H1 (cell line): ENCODE measurements around the gene CD151. TPM values are rescaled to one million over a fixed set of nuclear protein-coding genes. Genes with fewer than 3 reads are reported as not detected.

ENCODE experiments used
- CTCF ChIA-PET: fragments of 300-600 bp; sonication (Branson Sonifier 250); formaldehyde crosslinking; loops from one replicate; lab custom pipeline; 2021; ENCODE audit not compliant: partially characterized antibody; lab: Charles Lee
- POLR2A ChIA-PET: fragments of 300-600 bp; sonication (Branson Sonifier 250); formaldehyde crosslinking; loops from one replicate; lab custom pipeline; 2021; ENCODE audit warnings: inconsistent platforms; ENCODE audit not compliant: partially characterized antibody; lab: Charles Lee
- DNase-seq, 2 experiments: peaks; one replicate each; pipeline versions ENCODE4 v3.0.0 to v3.0.0-alpha.2; 2010 to 2022; ENCODE audit warnings: low spot score in 2 of 2, low read depth in 1 of 2, mixed read lengths in 1 of 2
- FAIRE-seq: peaks from 2 replicates; lab custom pipeline; 2011; peaks lifted over from hg19 to GRCh38; lab: Jason Lieb, UNC
- H2AFZ ChIP-seq: 2 replicates; pipeline ENCODE4 v1.8.1; 2012; ENCODE audit warnings: low read length, inconsistent platforms
- H2AK5ac ChIP-seq: 2 replicates; pipeline ENCODE4 v1.6.1; 2013; ENCODE audit warnings: low read depth, low read length
- H2BK120ac ChIP-seq: replicated peaks from 2 replicates; pipeline ENCODE3; 2013; ENCODE audit warnings: low read depth, low read length, inconsistent platforms
- H2BK12ac ChIP-seq: 2 replicates; pipeline ENCODE4 v1.6.1; 2013; ENCODE audit warnings: low read depth, low read length
- H2BK15ac ChIP-seq: 2 replicates; pipeline ENCODE4 v1.6.1; 2013; ENCODE audit warnings: low read length
- H2BK20ac ChIP-seq: 2 replicates; pipeline ENCODE4 v1.6.1; 2013; ENCODE audit warnings: low read length
- H2BK5ac ChIP-seq: 2 replicates; pipeline ENCODE4 v1.6.1; 2013; ENCODE audit warnings: low read depth, low read length
- H3K14ac ChIP-seq: 2 replicates; pipeline ENCODE4 v1.6.1; 2013; ENCODE audit warnings: inconsistent platforms; ENCODE audit not compliant: insufficient read length
- H3K18ac ChIP-seq: 2 replicates; pipeline ENCODE4 v1.6.1; 2013; ENCODE audit warnings: low read length; ENCODE audit errors: extremely low read depth
- H3K23ac ChIP-seq: 2 replicates; pipeline ENCODE4 v1.6.1; 2013; ENCODE audit warnings: inconsistent platforms; ENCODE audit not compliant: insufficient read length
- H3K23me2 ChIP-seq: 2 replicates; pipeline ENCODE4 v1.6.1; 2013; ENCODE audit warnings: low read depth, low read length
- H3K27ac ChIP-seq: 2 replicates; pipeline ENCODE4 v1.6.1; 2011; ENCODE audit warnings: low read depth, low read length, inconsistent platforms
- H3K27me3 ChIP-seq, 4 experiments: replicated peaks in 1 of 4; 1 replicate in 1 of 4; 2 replicates in 3 of 4; pipeline versions ENCODE4 v1.6.1 to v1.8.1; 2011 to 2013; ENCODE audit warnings: low read length in 3 of 4, mild to moderate bottlenecking in 3 of 4, inconsistent platforms in 2 of 4, mixed read lengths in 2 of 4, moderate library complexity in 1 of 4; ENCODE audit not compliant: control insufficient read depth in 3 of 4, insufficient read depth in 3 of 4; ENCODE audit errors: extremely low read depth in 1 of 4
- H3K36me3 ChIP-seq, 4 experiments: 2 replicates each; pipeline versions ENCODE4 v1.6.1 to v1.8.1; 2011 to 2013; ENCODE audit warnings: mild to moderate bottlenecking in 4 of 4, low read length in 3 of 4, moderate library complexity in 2 of 4, control low read depth in 1 of 4, inconsistent platforms in 1 of 4; ENCODE audit not compliant: insufficient read depth in 4 of 4, control insufficient read depth in 2 of 4
- H3K4ac ChIP-seq: replicated peaks from 2 replicates; pipeline ENCODE3; 2013; ENCODE audit warnings: low read length, low read depth, mixed read lengths, inconsistent platforms; ENCODE audit not compliant: insufficient read length
- H3K4me1 ChIP-seq, 4 experiments: replicated peaks in 1 of 4; 1 replicate in 1 of 4; 2 replicates in 3 of 4; pipeline versions ENCODE4 v1.6.1 to v1.8.1; 2011 to 2013; ENCODE audit warnings: low read length in 3 of 4, inconsistent platforms in 2 of 4, mixed read lengths in 1 of 4; ENCODE audit not compliant: insufficient read depth in 4 of 4, control insufficient read depth in 3 of 4
- H3K4me2 ChIP-seq, 2 experiments: 2 replicates each; pipeline versions ENCODE4 v1.6.1 to v1.8.1; 2011 to 2013; ENCODE audit warnings: low read depth in 2 of 2, low read length in 2 of 2, control low read depth in 1 of 2, inconsistent platforms in 1 of 2, mild to moderate bottlenecking in 1 of 2; ENCODE audit not compliant: insufficient read depth in 1 of 2
- H3K4me3 ChIP-seq, 4 experiments: fragments of 200-600, 300-600 bp in 1 of 4; sonication (generic), shearing (Covaris generic), sonication (Bioruptor Twin) in 1 of 4; 2 replicates each; pipeline versions ENCODE4 v1.5.1 to v1.8.1; 2011 to 2016; ENCODE audit warnings: low read length in 4 of 4, low read depth in 3 of 4, control low read depth in 2 of 4, inconsistent platforms in 2 of 4, mild to moderate bottlenecking in 2 of 4, mixed read lengths in 1 of 4, moderate library complexity in 1 of 4; ENCODE audit not compliant: insufficient read depth in 2 of 4; ENCODE audit errors: extremely low read depth in 1 of 4
- H3K56ac ChIP-seq: replicated peaks from 2 replicates; pipeline ENCODE3; 2013; ENCODE audit warnings: low read depth, mild to moderate bottlenecking, mixed read lengths, low read length, inconsistent platforms; ENCODE audit not compliant: insufficient read length
- H3K79me1 ChIP-seq: 2 replicates; pipeline ENCODE4 v1.6.1; 2013; ENCODE audit warnings: low read depth, low read length, control low read depth
- H3K79me2 ChIP-seq, 2 experiments: 2 replicates each; pipeline versions ENCODE4 v1.6.1 to v1.8.1; 2012 to 2013; ENCODE audit warnings: low read length in 2 of 2, mild to moderate bottlenecking in 2 of 2, inconsistent platforms in 1 of 2; ENCODE audit not compliant: insufficient read depth in 2 of 2, control insufficient read depth in 1 of 2
- H3K9ac ChIP-seq, 4 experiments: replicated peaks in 1 of 4; 1 replicate in 1 of 4; 2 replicates in 3 of 4; pipeline versions ENCODE4 v1.6.1 to v1.8.1; 2011 to 2013; ENCODE audit warnings: low read depth in 3 of 4, low read length in 3 of 4, control low read depth in 2 of 4, mild to moderate bottlenecking in 2 of 4, moderate library complexity in 2 of 4, inconsistent platforms in 1 of 4; ENCODE audit errors: extremely low read depth in 1 of 4
- H3K9me3 ChIP-seq, 2 experiments: 2 replicates each; pipeline versions ENCODE4 v1.6.1 to v1.8.1; 2012 to 2013; ENCODE audit warnings: mild to moderate bottlenecking in 2 of 2, moderate library complexity in 2 of 2, control low read depth in 1 of 2, inconsistent platforms in 1 of 2, low read depth in 1 of 2, low read length in 1 of 2, mixed read lengths in 1 of 2; ENCODE audit not compliant: insufficient read depth in 2 of 2
- H4K20me1 ChIP-seq, 2 experiments: replicated peaks in 1 of 2; 2 replicates each; pipeline versions ENCODE3 to v1.8.1; 2011 to 2013; ENCODE audit warnings: inconsistent platforms in 2 of 2, low read length in 2 of 2, mild to moderate bottlenecking in 1 of 2; ENCODE audit not compliant: insufficient read depth in 2 of 2, control insufficient read depth in 1 of 2
- H4K5ac ChIP-seq: 2 replicates; pipeline ENCODE4 v1.6.1; 2013; ENCODE audit warnings: low read length, low read depth, mixed read lengths, inconsistent platforms; ENCODE audit not compliant: insufficient read length
- H4K8ac ChIP-seq: 2 replicates; pipeline ENCODE4 v1.8.0; 2013; ENCODE audit warnings: mild to moderate bottlenecking, moderate library complexity, low read length, inconsistent platforms; ENCODE audit not compliant: insufficient read depth; ENCODE audit errors: extremely low read depth
- H4K91ac ChIP-seq: replicated peaks from 2 replicates; pipeline ENCODE3; 2013; ENCODE audit warnings: low read length, mixed read lengths, inconsistent platforms; ENCODE audit not compliant: insufficient read length
- BRCA1 ChIP-seq: IDR thresholded peaks from 2 replicates; pipeline ENCODE4 v1.6.1; 2012; ENCODE audit warnings: low read depth, low read length, improper control_type of control experiment
- FOSL1 ChIP-seq: IDR thresholded peaks from 2 replicates; pipeline ENCODE4 v1.6.1; 2011; ENCODE audit warnings: mild to moderate bottlenecking, low read depth, low read length, moderate library complexity; ENCODE audit not compliant: insufficient read depth
- NANOG ChIP-seq: IDR thresholded peaks from 2 replicates; pipeline ENCODE4 v1.6.1; 2011; ENCODE audit warnings: low read length, low read depth, mild to moderate bottlenecking, inconsistent platforms; ENCODE audit not compliant: insufficient read depth, poor library complexity, severe bottlenecking
- RAD21 ChIP-seq, 2 experiments: IDR thresholded peaks in 1 of 2; conservative IDR thresholded peaks in 1 of 2; 2 replicates each; pipeline ENCODE4 v1.6.1; 2011; ENCODE audit warnings: low read depth in 2 of 2, low read length in 2 of 2, improper control_type of control experiment in 1 of 2, inconsistent platforms in 1 of 2, mild to moderate bottlenecking in 1 of 2, moderate library complexity in 1 of 2
- RBBP5 ChIP-seq: IDR thresholded peaks from 2 replicates; pipeline ENCODE4 v1.7.1; 2012; ENCODE audit warnings: low read depth, mild to moderate bottlenecking, inconsistent platforms, low read length, moderate library complexity, borderline replicate concordance
- RNF2 ChIP-seq: fragments of 200-900, 300-1000 bp; sonication (generic); IDR thresholded peaks from 2 replicates; pipeline ENCODE4 v1.7.1; 2016; ENCODE audit warnings: borderline replicate concordance, low read depth, mild to moderate bottlenecking, antibody characterized with exemption, low read length; ENCODE audit not compliant: poor library complexity, severe bottlenecking; ENCODE audit errors: missing control alignments
- SP4 ChIP-seq: IDR thresholded peaks from 2 replicates; pipeline ENCODE4 v1.6.1; 2012; ENCODE audit warnings: low read length, inconsistent platforms
- TCF12 ChIP-seq: IDR thresholded peaks from 2 replicates; pipeline ENCODE4 v1.6.1; 2011; ENCODE audit warnings: low read depth, mild to moderate bottlenecking, low read length
- WGBS, 2 experiments: shearing (Covaris generic) in 1 of 2; methylation state at CpG; one replicate each; pipeline versions ENCODE4 v1.1.6 to v1.1.7; 2013 to 2015; ENCODE audit warnings: low lambda C conversion rate in 2 of 2, mixed read lengths in 2 of 2, inconsistent platforms in 1 of 2, low coverage in 1 of 2, missing lambda C conversion rate in 1 of 2; ENCODE audit not compliant: insufficient replicate concordance in 2 of 2, insufficient coverage in 1 of 2, insufficient read length in 1 of 2; ENCODE audit errors: extremely low coverage in 1 of 2, missing lambda C conversion rate in 1 of 2; 5-methylcytosine and 5-hydroxymethylcytosine counted together
- polyA plus RNA-seq, 7 experiments: library from polyadenylated mRNA; depleted of rRNA in 3 of 7; stranded (reverse) in 5 of 7; unstranded in 2 of 7; fragments of >200 nt in 5 of 7; fragments of 200-250 nt in 2 of 7; gene quantifications; 1 replicate in 5 of 7; 2 replicates in 1 of 7; 4 replicates in 1 of 7; pipeline versions ENCODE4 v1.2.1 to v1.2.3, GENCODE V29; 2011 to 2013; ENCODE audit warnings: missing spikeins in 2 of 7, mixed read lengths in 2 of 7
- total RNA-seq: library from RNA; stranded (reverse); fragmentation: NEBNext Ultra II Directional; extraction: Animal tissue kit (Norgen Biotek cat#: 25700); gene quantifications from 2 replicates; pipeline ENCODE4 v1.2.1, GENCODE V29; 2021
- TF ChIP-seq, protein P1 (sequence below): IDR thresholded peaks from 2 replicates; pipeline ENCODE4 v1.6.1; 2012; ENCODE audit warnings: inconsistent platforms

The CD151 gene
- total and polyA plus RNA-seq, 2 of the 8 experiments (the other 6 are each of a cell fraction or from before 2014, with no cell fraction given), result 101 to 212 TPM

- H3K14ac ChIP-seq, result no peak within 1 kb of the TSS
- 2% methylated on average over 54 of the region's 81 CpGs; no CpG with 5 or more reads in 1 of the 2 experiments for WGBS, 2 experiments
- H3K23ac ChIP-seq, result no peak within 1 kb of the TSS
- peak within 1 kb of the TSS; percentile 99 for H3K56ac ChIP-seq
- peak within 1 kb of the TSS; percentile 99 for H4K91ac ChIP-seq
- peak within 1 kb of the TSS; percentile 96; the same call in 1 of the 2 replicates for H2AFZ ChIP-seq
- peaks cover 7 to 32% of the 10 kb centered on the region in 2 experiments; a peak in 3 of 4 replicates for H3K79me2 ChIP-seq
- H3K9ac ChIP-seq, result peak within 1 kb of the TSS; percentile 82 to 99 (median 97)
- H2BK20ac ChIP-seq, result peak within 1 kb of the TSS; percentile 92; the same call in 1 of the 2 replicates
- peak within 1 kb of the TSS; percentile 66 to 100 (median 90) for H3K4me3 ChIP-seq
- peaks cover 11% of the 10 kb centered on the region; the same call in 1 of the 2 replicates for H3K23me2 ChIP-seq
- ChIA-PET CTCF (interaction anchor here (1.6 kb wide), 1 partner anchor 20 kb away, joined by 3 read pairs; no protein-coding TSS in a partner anchor), POLR2A (interaction anchor here (0.5 to 53.0 kb wide), 18 partner anchors 11 to 515 kb away, joined by 3 to 1917 read pairs (median 4); partner anchors contain the start of genes CD151, CEND1, CRACR2B and GATD1)
- peak within 1 kb of the TSS; percentile 99 for H2BK15ac ChIP-seq
- peak within 1 kb of the TSS; percentile 100 for H2BK5ac ChIP-seq
- peak within 1 kb of the TSS; percentile 91 to 92 for H3K4me2 ChIP-seq
- H2AK5ac ChIP-seq, result peak within 1 kb of the TSS; percentile 53; the same call in 1 of the 2 replicates
- peak within 1 kb of the TSS; percentile 86 for H3K4ac ChIP-seq
- H3K4me1 ChIP-seq, result peaks cover 0 to 10% (median 3%) of the 10 kb centered on the region in 4 experiments; a peak in 4 of 7 replicates
- H4K5ac ChIP-seq, result peak within 1 kb of the TSS; percentile 100
- FAIRE-seq (no peak), DNase-seq (peak; percentile 80 to 100)
- no peaks in the 10 kb centered on the region for H3K27me3 ChIP-seq
- H3K36me3 ChIP-seq, result peaks cover 16 to 29% (median 26%) of the 10 kb centered on the region in 4 experiments
- H4K20me1 ChIP-seq, result peaks cover 10 to 20% of the 10 kb centered on the region in 2 experiments
- H3K9me3 ChIP-seq, result no peaks in the 10 kb centered on the region
- H4K8ac ChIP-seq, result peak within 1 kb of the TSS; percentile 100
- H3K79me1 ChIP-seq, result no peaks in the 10 kb centered on the region
- H3K27ac ChIP-seq, result peak within 1 kb of the TSS; percentile 99
- H2BK120ac ChIP-seq, result peak within 1 kb of the TSS; percentile 98
- H2BK12ac ChIP-seq, result peak within 1 kb of the TSS; percentile 100
- H3K18ac ChIP-seq, result peak within 1 kb of the TSS; percentile 100
- TF ChIP-seq SP4 (no peak), TCF12 (no peak), NANOG (no peak), RBBP5 (peak; percentile 91), RAD21 (IDR thresholded peaks at IDR 0.05 in 1 of 2, conservative IDR thresholded peaks at IDR 0.05 in 1 of 2; ENCODE audit: low read depth in 2 of 2, low read length in 2 of 2) (no peak), BRCA1 (peak; percentile 60), RNF2 (no peak), FOSL1 (no peak)
- TF ChIP-seq, protein P1, sequence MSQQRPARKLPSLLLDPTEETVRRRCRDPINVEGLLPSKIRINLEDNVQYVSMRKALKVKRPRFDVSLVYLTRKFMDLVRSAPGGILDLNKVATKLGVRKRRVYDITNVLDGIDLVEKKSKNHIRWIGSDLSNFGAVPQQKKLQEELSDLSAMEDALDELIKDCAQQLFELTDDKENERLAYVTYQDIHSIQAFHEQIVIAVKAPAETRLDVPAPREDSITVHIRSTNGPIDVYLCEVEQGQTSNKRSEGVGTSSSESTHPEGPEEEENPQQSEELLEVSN, result peak; percentile 40; the same call in 1 of the 2 replicates
These were observed 23.3 kb upstream of the CD151 start, which contains the start of gene RPLP2 for GRCh38 chr11:809287-810039. TSS of gene RPLP2 (plus strand) at chr11:809967. CDS start at chr11:810235, 268 bp downstream.
